Left ventricle myocardium inferior (tissue), 1 donor: ENCODE results near the gene SHMT1. TPM values are rescaled to one million over a fixed set of nuclear protein-coding genes. Genes with fewer than 3 reads are reported as not detected.

Experiments
- DNase-seq: peaks from one replicate; pipeline ENCODE4 v3.0.0-alpha.2; 2020
- H3K27ac ChIP-seq: fragments of 200-600 bp; replicated peaks from 2 replicates; pipeline ENCODE4 v1.8.0; 2021
- H3K27me3 ChIP-seq: fragments of 200-600 bp; 2 replicates; pipeline ENCODE4 v1.8.0; 2021; ENCODE audit warnings: low read depth
- H3K36me3 ChIP-seq: fragments of 200-600 bp; 2 replicates; pipeline ENCODE4 v1.8.0; 2021
- H3K4me1 ChIP-seq: fragments of 200-600 bp; 2 replicates; pipeline ENCODE4 v1.8.0; 2021
- H3K4me3 ChIP-seq: fragments of 200-600 bp; 2 replicates; pipeline ENCODE4 v1.8.0; 2021; ENCODE audit warnings: mild to moderate bottlenecking, moderate library complexity
- H3K9me3 ChIP-seq: fragments of 200-600 bp; replicated peaks from 2 replicates; pipeline ENCODE4 v1.8.0; 2021
- CTCF ChIP-seq: fragments of 200-600 bp; IDR thresholded peaks from 2 replicates; pipeline ENCODE4 v1.8.0; 2021; ENCODE audit warnings: antibody characterized with exemption, mild to moderate bottlenecking, borderline replicate concordance
- intact Hi-C: fragments of 100-400 bp; cut with micrococcal nuclease; formaldehyde crosslinking; loops from one replicate; pipeline ENCODE4 v1.11.0; 2022
- total RNA-seq: library from RNA; stranded (reverse); fragmentation: NEBNext Ultra II Directional; extraction: Animal tissue kit (Norgen Biotek cat#: 25700); gene quantifications from one replicate; pipeline ENCODE4 v1.2.1, GENCODE V29; 2021
- donor health status: DM: no; HTN: yes; CAD: no; lungs with severe emphysema.

The SHMT1 gene
- total RNA-seq, 1 donor from 2014 or later, result 6.8 TPM

- peaks cover 9% of the 10 kb centered on the region for H3K9me3 ChIP-seq
- no peak for DNase-seq
- H3K27me3 ChIP-seq, result no peaks in the 10 kb centered on the region
- H3K4me1 ChIP-seq, result no peaks in the 10 kb centered on the region
- TF ChIP-seq CTCF, result no peak
- H3K36me3 ChIP-seq, result no peaks in the 10 kb centered on the region
- intact Hi-C loops, result no loop called here
- no peak overlapping the region for H3K4me3 ChIP-seq
- no peak overlapping the region for H3K27ac ChIP-seq
These were observed 8.1 kb upstream of the SHMT1 start for GRCh38 chr17:18371455-18371854.

GRCh38 chr17:18370761-18371160 lies 7.4 kb upstream of the SHMT1 start:
- intact Hi-C loops, result no loop called here
- H3K27me3 ChIP-seq, result no peaks in the 10 kb centered on the region
- H3K4me3 ChIP-seq, result no peak overlapping the region
- no peak for TF ChIP-seq CTCF
- H3K36me3 ChIP-seq, result no peaks in the 10 kb centered on the region
- no peaks in the 10 kb centered on the region for H3K4me1 ChIP-seq
- no peak overlapping the region for H3K27ac ChIP-seq
- H3K9me3 ChIP-seq, result peaks cover 13% of the 10 kb centered on the region
- DNase-seq, result no peak

- Histone ChIP-seq H3K27me3 (no peaks in the 10 kb centered on the region), H3K4me1 (peaks cover under 1% of the 10 kb centered on the region), H3K4me3 (no peak overlapping the region), H3K27ac (no peak overlapping the region), H3K9me3 (peaks cover 5% of the 10 kb centered on the region), H3K36me3 (no peaks in the 10 kb centered on the region)
- intact Hi-C loops, result no loop called here
- TF ChIP-seq CTCF, result no peak
- DNase-seq, result no peak
These were observed 5.6 kb upstream of the SHMT1 start for GRCh38 chr17:18368946-18369345.

GRCh38 chr17:18364166-18364565 lies 816 bp upstream of the SHMT1 start:
- H3K27ac ChIP-seq, result no peak overlapping the region
- H3K27me3 ChIP-seq, result no peaks in the 10 kb centered on the region
- peaks cover 24% of the 10 kb centered on the region for H3K4me1 ChIP-seq
- no peak for DNase-seq
- no peak for TF ChIP-seq CTCF
- intact Hi-C loops, result no loop called here
- peak overlapping the region; percentile 86 for H3K4me3 ChIP-seq
- peaks cover 5% of the 10 kb centered on the region for H3K9me3 ChIP-seq
- no peaks in the 10 kb centered on the region for H3K36me3 ChIP-seq

- Histone ChIP-seq H3K27ac (peak overlapping the region; percentile 81), H3K27me3 (no peaks in the 10 kb centered on the region), H3K36me3 (no peaks in the 10 kb centered on the region), H3K9me3 (peaks cover 5% of the 10 kb centered on the region), H3K4me3 (peak overlapping the region; percentile 86), H3K4me1 (peaks cover 24% of the 10 kb centered on the region)
- DNase-seq, result peak; percentile 69
- intact Hi-C loops, result no loop called here
- no peak for TF ChIP-seq CTCF
These were observed 651 bp downstream of the SHMT1 start for GRCh38 chr17:18362698-18363100.
